ENCODE data around the gene MGAT5.

Gene MGAT5

DNA sequence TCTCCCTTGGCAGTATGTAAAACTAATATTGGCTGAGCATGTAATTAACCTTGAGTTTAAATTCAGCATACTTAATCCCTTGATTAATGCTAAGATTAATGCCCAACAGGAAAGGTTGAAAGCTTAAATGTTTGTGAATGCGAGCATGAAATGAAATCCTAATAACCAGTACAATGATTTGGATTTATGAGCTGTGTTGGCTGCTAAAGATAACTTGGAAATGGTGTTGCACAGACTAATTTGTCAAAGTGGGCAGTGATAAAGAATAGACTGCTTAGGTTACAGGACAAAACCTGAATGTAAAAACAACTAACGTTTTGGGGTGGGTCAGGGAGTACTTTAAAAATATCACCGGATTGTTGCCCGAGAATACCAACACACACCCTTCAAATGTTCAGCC lies 70.6 kb downstream of the MGAT5 start:
- Histone ChIP-seq H3K9me3 (ENCODE audit: control insufficient read depth, insufficient read depth, low read depth, low read length) (no peaks in the 10 kb centered on the region), H3K4me3 (ENCODE audit: low read depth, low read length) (no peak overlapping the region), H3K27ac (ENCODE audit: extremely low read depth, low read depth, low read length) (no peak overlapping the region), H3K4me1 (ENCODE audit: control insufficient read depth, insufficient read depth, low read length) (peaks cover 7% of the 10 kb centered on the region; the same call in 1 of the 2 replicates), H3K36me3 (ENCODE audit: control insufficient read depth in 2 of 2, insufficient read depth in 1 of 2, low read length in 2 of 2) (no peaks in the 10 kb centered on the region)
- TF ChIP-seq ZNF510 (tag by site-specific recombination; IDR thresholded peaks at IDR 0.05; ENCODE audit: insufficient replicate concordance), result no peak
- TF ChIP-seq, protein P1, sequence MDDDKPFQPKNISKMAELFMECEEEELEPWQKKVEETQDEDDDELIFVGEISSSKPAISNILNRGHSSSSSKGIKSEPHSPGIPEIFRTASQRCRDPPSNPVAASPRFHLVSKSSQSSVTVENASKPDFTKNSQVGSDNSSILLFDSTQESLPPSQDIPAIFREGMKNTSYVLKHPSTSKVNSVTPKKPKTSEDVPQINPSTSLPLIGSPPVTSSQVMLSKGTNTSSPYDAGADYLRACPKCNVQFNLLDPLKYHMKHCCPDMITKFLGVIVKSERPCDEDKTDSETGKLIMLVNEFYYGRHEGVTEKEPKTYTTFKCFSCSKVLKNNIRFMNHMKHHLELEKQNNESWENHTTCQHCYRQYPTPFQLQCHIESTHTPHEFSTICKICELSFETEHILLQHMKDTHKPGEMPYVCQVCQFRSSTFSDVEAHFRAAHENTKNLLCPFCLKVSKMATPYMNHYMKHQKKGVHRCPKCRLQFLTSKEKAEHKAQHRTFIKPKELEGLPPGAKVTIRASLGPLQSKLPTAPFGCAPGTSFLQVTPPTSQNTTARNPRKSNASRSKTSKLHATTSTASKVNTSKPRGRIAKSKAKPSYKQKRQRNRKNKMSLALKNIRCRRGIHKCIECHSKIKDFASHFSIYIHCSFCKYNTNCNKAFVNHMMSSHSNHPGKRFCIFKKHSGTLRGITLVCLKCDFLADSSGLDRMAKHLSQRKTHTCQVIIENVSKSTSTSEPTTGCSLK (tag by site-specific recombination; IDR thresholded peaks at IDR 0.05), result no peak
- TF ChIP-seq, protein P2, sequence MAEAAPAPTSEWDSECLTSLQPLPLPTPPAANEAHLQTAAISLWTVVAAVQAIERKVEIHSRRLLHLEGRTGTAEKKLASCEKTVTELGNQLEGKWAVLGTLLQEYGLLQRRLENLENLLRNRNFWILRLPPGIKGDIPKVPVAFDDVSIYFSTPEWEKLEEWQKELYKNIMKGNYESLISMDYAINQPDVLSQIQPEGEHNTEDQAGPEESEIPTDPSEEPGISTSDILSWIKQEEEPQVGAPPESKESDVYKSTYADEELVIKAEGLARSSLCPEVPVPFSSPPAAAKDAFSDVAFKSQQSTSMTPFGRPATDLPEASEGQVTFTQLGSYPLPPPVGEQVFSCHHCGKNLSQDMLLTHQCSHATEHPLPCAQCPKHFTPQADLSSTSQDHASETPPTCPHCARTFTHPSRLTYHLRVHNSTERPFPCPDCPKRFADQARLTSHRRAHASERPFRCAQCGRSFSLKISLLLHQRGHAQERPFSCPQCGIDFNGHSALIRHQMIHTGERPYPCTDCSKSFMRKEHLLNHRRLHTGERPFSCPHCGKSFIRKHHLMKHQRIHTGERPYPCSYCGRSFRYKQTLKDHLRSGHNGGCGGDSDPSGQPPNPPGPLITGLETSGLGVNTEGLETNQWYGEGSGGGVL (tag by site-specific recombination; IDR thresholded peaks at IDR 0.05), result no peak
- TF ChIP-seq MZF1 (tag by site-specific recombination; IDR thresholded peaks at IDR 0.05; ENCODE audit: borderline replicate concordance), result no peak
- TF ChIP-seq KLF7 (tag by site-specific recombination; IDR thresholded peaks at IDR 0.05; ENCODE audit: borderline replicate concordance), result no peak
- CTCF ChIA-PET, result interaction anchor here (0.5 kb wide), 1 partner anchor 441 kb away, joined by 4 read pairs; no protein-coding TSS in a partner anchor
- POLR2A ChIA-PET, result no interaction called here

GRCh38 chr2:134324947-134325346 lies 71.1 kb downstream of the MGAT5 start:
- no peak overlapping the region for H3K4me3 ChIP-seq (ENCODE audit: low read depth, low read length)
- CTCF ChIA-PET, result interaction anchor here (0.5 kb wide), 1 partner anchor 441 kb away, joined by 4 read pairs; no protein-coding TSS in a partner anchor

More at GRCh38 chr2:134324947-134325346, 71.1 kb downstream of the MGAT5 start:
- Histone ChIP-seq H3K9me3 (ENCODE audit: control insufficient read depth, insufficient read depth, low read depth, low read length) (no peaks in the 10 kb centered on the region), H3K36me3 (ENCODE audit: control insufficient read depth in 2 of 2, insufficient read depth in 1 of 2, low read length in 2 of 2) (no peaks in the 10 kb centered on the region), H3K4me1 (ENCODE audit: control insufficient read depth, insufficient read depth, low read length) (peaks cover 4% of the 10 kb centered on the region; the same call in 1 of the 2 replicates), H3K27ac (ENCODE audit: extremely low read depth, low read depth, low read length) (no peak overlapping the region)
- TF ChIP-seq GLI2 (tag by site-specific recombination; IDR thresholded peaks at IDR 0.05; ENCODE audit: borderline replicate concordance, low read depth), result no peak
- TF ChIP-seq ZSCAN18 (tag by site-specific recombination; IDR thresholded peaks at IDR 0.05), result no peak
- TF ChIP-seq ZNF777 (tag by site-specific recombination; IDR thresholded peaks at IDR 0.05; ENCODE audit: borderline replicate concordance), result no peak
- no peak for TF ChIP-seq ZNF747 (tag by site-specific recombination; IDR thresholded peaks at IDR 0.05)
- no peak for TF ChIP-seq PRDM6 (tag by site-specific recombination; IDR thresholded peaks at IDR 0.05)
- TF ChIP-seq ZNF248 (tag by site-specific recombination; IDR thresholded peaks at IDR 0.05), result no peak
- TF ChIP-seq TRIM28 (IDR thresholded peaks at IDR 0.05; ENCODE audit: borderline replicate concordance, low read length), result no peak
- no peak for TF ChIP-seq TCF7L2 (IDR thresholded peaks at IDR 0.05; ENCODE audit: borderline replicate concordance, low read depth, low read length)
- TF ChIP-seq KLF17 (tag by site-specific recombination; IDR thresholded peaks at IDR 0.05), result no peak
- TF ChIP-seq ZXDB (tag by site-specific recombination; IDR thresholded peaks at IDR 0.05), result no peak
- TF ChIP-seq ZNF530 (tag by site-specific recombination; IDR thresholded peaks at IDR 0.05; ENCODE audit: low read depth), result no peak
- no peak for TF ChIP-seq ZNF2 (tag by site-specific recombination; IDR thresholded peaks at IDR 0.05)
- TF ChIP-seq BCL6B (tag by site-specific recombination; IDR thresholded peaks at IDR 0.05), result no peak
- TF ChIP-seq ZNF677 (tag by site-specific recombination; IDR thresholded peaks at IDR 0.05), result no peak
- TF ChIP-seq, protein P3, sequence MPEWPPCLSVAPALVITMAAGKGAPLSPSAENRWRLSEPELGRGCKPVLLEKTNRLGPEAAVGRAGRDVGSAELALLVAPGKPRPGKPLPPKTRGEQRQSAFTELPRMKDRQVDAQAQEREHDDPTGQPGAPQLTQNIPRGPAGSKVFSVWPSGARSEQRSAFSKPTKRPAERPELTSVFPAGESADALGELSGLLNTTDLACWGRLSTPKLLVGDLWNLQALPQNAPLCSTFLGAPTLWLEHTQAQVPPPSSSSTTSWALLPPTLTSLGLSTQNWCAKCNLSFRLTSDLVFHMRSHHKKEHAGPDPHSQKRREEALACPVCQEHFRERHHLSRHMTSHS (tag by site-specific recombination; IDR thresholded peaks at IDR 0.05), result no peak
- no peak for TF ChIP-seq ZFP69B (tag by site-specific recombination; IDR thresholded peaks at IDR 0.05)
- POLR2A ChIA-PET, result no interaction called here
